ENCODE data around the gene POGZ.
"Not testable (repeated sequence)": the region's sequence is repeated elsewhere in the genome, so short reads cannot be mapped to it uniquely, and the experiment has no call there.

POGZ gene

GRCh38 chr1:151411884-151412283, 47.4 kb downstream of the POGZ start:
- DNase-seq = no peak

DNA sequence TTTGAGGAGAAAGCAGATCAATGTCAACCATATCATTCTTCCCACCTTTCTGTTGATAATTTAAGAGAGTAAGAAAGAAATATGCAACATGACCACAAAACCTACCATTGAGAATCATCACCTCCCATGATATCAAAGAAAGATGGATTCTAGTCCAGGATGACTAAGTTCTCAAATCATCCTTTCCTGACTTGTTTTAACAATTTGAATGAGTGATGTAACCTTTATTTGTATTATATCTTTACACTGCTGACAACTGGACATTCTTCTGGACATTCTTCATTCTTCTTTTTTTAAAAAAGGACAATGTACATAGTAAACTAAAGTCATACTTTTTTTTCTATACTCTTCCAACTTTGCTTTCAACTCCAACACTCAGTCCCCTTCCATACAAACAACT, 50.4 kb downstream of the POGZ start:
- DNase-seq = no peak

- no peak for DNase-seq
Measured at GRCh38 chr1:151407304-151407703, 52.0 kb downstream of the POGZ start.

DNA sequence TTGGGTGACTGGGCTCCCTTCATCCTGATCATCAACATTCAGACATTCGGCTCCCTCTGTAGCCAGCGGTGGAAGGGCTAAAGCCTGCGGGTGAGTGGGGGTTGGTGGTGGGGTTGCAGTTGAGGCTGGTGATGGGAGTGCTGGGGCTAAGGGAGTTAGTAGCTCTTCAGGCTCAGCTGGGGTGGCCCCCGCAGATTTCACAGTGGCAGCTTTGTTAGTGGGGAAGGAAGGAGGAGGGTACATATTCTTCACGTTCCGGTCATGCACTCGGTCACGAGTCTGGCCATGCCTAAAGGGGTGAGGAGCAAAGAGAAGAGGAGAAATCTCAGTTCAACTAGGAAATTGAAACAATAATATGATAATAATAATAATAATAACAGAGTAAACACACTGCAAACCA, 53.1 kb downstream of the POGZ start:
- DNase-seq = no peak

GRCh38 chr1:151405187-151405951, 53.9 kb downstream of the POGZ start:
- no peak for DNase-seq

- DNase-seq = no peak
Measured at GRCh38 chr1:151403612-151404011, 55.7 kb downstream of the POGZ start.

GRCh38 chr1:151402764-151403163, 56.5 kb downstream of the POGZ start:
- no peak for DNase-seq

GRCh38 chr1:151401860-151402259, 57.4 kb downstream of the POGZ start:
- no peak for DNase-seq

GRCh38 chr1:151401125-151401788, 58.0 kb downstream of the POGZ start:
- DNase-seq = no peak

DNA sequence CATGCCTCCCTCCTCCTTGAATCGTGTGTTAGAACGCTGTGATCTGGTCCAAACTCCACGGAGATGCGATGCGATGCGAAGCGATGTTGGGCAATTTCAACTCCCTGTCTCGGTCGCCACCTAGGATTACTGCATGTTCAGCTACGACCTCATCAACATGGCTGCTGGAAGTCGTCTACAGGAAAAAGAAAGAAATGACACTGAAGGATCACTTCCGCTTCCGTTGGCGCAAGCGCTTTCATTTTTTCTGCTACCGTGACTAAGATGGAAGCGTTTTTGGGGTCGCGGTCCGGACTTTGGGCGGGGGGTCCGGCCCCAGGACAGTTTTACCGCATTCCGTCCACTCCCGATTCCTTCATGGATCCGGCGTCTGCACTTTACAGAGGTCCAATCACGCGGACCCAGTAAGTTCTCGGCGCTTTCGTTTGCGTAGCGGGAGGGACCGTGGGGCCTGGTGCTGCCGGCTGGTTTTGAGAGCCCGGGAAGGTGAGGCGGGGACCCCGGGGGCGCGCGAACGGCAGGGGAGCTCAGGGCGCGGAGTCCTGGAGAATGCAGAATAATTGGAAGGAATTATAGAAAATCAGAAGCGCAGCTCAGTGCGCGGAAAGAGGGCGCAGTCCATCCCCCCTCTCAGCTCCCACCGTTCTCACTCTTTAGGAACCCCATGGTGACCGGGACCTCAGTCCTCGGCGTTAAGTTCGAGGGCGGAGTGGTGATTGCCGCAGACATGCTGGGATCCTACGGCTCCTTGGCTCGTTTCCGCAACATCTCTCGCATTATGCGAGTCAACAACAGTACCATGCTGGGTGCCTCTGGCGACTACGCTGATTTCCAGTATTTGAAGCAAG, 59.7 kb downstream of the POGZ start, which contains the start of gene PSMB4:
Gene PSMB4, plus strand, starts transcription at position 250 of the 848 bp plus-strand sequence. Its CDS starts 15 bp downstream, at position 265.
- peak; percentile 86 for DNase-seq

- not testable (repeated sequence) for DNase-seq
Measured at GRCh38 chr1:151396265-151396664, 63.0 kb downstream of the POGZ start.

DNA sequence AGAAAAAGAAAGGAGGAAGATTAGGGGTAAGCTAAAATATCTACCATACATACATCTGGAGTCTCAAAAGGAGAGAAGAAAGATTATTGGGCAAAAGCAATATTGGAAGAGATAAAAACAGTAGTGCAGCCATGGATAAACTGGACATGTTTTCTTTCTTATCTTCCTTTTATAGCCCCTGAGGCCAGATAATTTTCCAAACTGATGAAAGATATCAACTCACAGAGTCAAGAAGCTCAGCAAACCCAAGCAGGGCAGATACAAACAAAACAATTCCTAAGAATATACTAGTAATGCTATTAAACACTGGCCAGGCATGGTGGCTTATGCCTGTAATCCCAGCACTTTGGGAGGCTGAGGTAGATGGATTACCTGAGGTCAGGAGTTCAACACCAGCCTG, 65.7 kb downstream of the POGZ start:
- no peak for DNase-seq

GRCh38 chr1:151391079-151391563, 68.2 kb downstream of the POGZ start:
- DNase-seq = no peak

GRCh38 chr1:151390221-151391078, 68.8 kb downstream of the POGZ start:
- DNase-seq = not testable (repeated sequence)

DNA sequence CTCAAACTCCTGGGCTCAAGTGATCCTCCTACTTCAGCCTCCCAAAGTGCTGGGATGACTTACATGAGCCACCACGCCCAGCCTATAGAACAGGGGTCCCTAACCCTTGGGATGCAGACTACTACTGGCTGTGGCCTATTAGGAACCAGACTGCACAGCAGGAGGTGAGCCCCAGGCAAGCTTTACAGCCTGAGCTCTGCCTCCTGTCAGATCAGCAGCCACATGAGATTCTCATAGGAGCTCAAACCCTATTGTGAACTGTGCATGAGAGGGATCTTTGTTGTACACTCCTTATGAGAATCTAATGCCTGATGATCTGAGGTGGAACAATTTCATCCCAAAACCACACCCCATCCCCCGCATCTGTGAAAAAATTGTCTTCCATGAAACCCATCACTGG, 73.3 kb downstream of the POGZ start:
- DNase-seq = no peak

GRCh38 chr1:151384584-151384983, 74.7 kb downstream of the POGZ start:
- no peak for DNase-seq

DNA sequence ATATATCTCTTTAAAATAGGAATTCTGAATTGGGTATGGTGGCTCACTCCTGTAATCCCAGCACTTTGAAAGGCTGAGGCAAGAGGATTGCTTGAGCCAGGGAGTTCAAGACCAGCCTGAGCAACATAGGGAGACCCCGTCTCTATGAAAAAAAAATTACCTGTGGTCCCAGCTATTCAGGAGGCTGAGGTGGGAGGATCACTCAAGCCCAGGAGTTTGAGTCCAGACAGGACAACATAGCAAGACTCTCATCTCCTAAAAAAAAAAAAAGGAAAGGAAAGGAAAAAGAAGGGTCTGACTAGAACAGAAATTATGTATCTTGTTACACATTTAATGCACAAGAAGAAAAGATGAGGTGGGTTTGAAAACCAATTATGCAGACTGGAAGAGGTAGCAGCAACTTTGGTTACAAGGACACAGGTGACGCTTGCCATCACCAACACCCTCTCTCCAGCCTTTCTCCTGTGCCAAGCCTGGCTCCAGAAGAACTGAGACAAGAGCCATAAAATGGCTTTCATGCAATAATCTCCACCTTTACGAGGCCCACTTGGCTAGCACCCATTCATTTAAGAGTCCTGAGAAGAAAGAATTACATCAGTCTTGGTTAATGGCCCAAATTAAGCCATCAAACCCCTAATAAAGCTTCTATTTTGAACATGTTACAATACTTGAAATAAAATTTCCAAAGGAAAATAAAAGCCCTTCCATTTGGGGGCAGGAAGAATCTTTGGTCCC, 82.0 kb downstream of the POGZ start:
- DNase-seq = no peak

DNA sequence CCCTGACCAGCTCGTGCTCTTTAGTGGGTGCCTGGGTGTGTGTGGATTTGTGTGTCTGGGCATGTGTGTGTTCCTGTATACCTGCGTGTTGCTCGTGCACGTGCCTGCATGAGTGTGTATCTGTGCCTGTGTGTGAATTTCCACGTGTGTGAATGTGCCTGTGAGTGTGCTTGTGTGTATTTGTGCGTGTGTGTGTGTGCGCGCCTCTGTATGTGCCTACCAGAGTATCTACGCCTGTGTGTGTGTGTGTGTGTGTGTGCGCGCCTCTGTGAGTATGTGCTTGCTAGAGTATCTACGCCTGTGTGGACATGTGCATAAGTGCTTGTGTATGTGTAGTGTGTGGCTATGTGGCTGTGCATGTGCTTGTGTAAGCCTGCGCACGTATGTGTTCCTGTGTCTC, 86.1 kb downstream of the POGZ start:
- DNase-seq = no peak

- no peak for DNase-seq
Measured at GRCh38 chr1:151372058-151372934, 87.0 kb downstream of the POGZ start, which contains the start of gene SELENBP1. SELENBP1 (minus strand) TSS chr1:151372705; CDS start chr1:151372641, 64 bp downstream.

GRCh38 chr1:151371370-151372057, 87.8 kb downstream of the POGZ start:
- DNase-seq = no peak
